ENCODE data around the gene PAQR3. TPM values are rescaled to one million over a fixed set of nuclear protein-coding genes. Genes with fewer than 3 reads are reported as not detected.
"Not testable (repeated sequence)": the region's sequence is repeated elsewhere in the genome, so short reads cannot be mapped to it uniquely, and the experiment has no call there.

Gene PAQR3
- total and polyA plus RNA-seq, 2 donors (not counting 1 experiment from before 2014, with no cell fraction given): 15.5 to 37.6 TPM

GRCh38 chr4:78922207-78922606 is 17.0 kb downstream of the PAQR3 start:
- no peaks in the 10 kb centered on the region for H3K9me3 ChIP-seq (ENCODE audit: control insufficient read depth, insufficient read depth, low read depth, low read length)
- H3K4me1 ChIP-seq (ENCODE audit: control insufficient read depth, extremely low read depth, insufficient read depth, low read length): no peaks in the 10 kb centered on the region
- H3K9ac ChIP-seq (ENCODE audit: insufficient read depth, low read length): no peak overlapping the region
- no peaks in the 10 kb centered on the region for H3K79me2 ChIP-seq (ENCODE audit: control insufficient read depth, insufficient read depth, low read length)
- no peak overlapping the region for H3K4me3 ChIP-seq (replicated peaks in 1 of 4; ENCODE audit: control extremely low read depth in 1 of 4, insufficient read depth in 1 of 4, low read depth in 3 of 4, low read length in 4 of 4)
- no peaks in the 10 kb centered on the region for H3K27me3 ChIP-seq (ENCODE audit: control insufficient read depth, insufficient read depth, low read length)
- peak; percentile 28 to 70 for DNase-seq (ENCODE audit: low read depth in 2 of 2)
- no peaks in the 10 kb centered on the region for H3K36me3 ChIP-seq (ENCODE audit: control insufficient read depth, insufficient read depth, low read length)
- no peaks in the 10 kb centered on the region for H4K20me1 ChIP-seq (ENCODE audit: control insufficient read depth, extremely low read depth, insufficient read depth, low read length)
- no peak for TF ChIP-seq CTCF (conservative IDR thresholded peaks at IDR 0.05 in 1 of 2, IDR thresholded peaks at IDR 0.05 in 1 of 2; ENCODE audit: low read depth in 1 of 2, low read length in 2 of 2)
- TF ChIP-seq EZH2 (IDR thresholded peaks at IDR 0.05; ENCODE audit: low read length, missing control alignments): no peak
- H3K27ac ChIP-seq (ENCODE audit: insufficient read depth, low read length): no peak overlapping the region
- H3K4me2 ChIP-seq (ENCODE audit: extremely low read depth, insufficient read depth, low read length): no peak overlapping the region
- H2AFZ ChIP-seq (ENCODE audit: low read length): no peak overlapping the region

- Histone ChIP-seq H3K79me2 (ENCODE audit: control insufficient read depth, insufficient read depth, low read length) (no peaks in the 10 kb centered on the region), H4K20me1 (ENCODE audit: control insufficient read depth, extremely low read depth, insufficient read depth, low read length) (no peaks in the 10 kb centered on the region)
These were observed 28.6 kb downstream of the PAQR3 start for GRCh38 chr4:78910612-78911011.

GRCh38 chr4:78908974-78909373 is 30.3 kb downstream of the PAQR3 start:
- H3K4me3 ChIP-seq (replicated peaks in 1 of 4; ENCODE audit: control extremely low read depth in 1 of 4, insufficient read depth in 1 of 4, low read depth in 3 of 4, low read length in 4 of 4); H3K27me3 ChIP-seq (ENCODE audit: control insufficient read depth, insufficient read depth, low read length); H2AFZ ChIP-seq (ENCODE audit: low read length); H3K36me3 ChIP-seq (ENCODE audit: control insufficient read depth, insufficient read depth, low read length); H3K27ac ChIP-seq (ENCODE audit: insufficient read depth, low read length); H3K9ac ChIP-seq (ENCODE audit: insufficient read depth, low read length); H3K4me2 ChIP-seq (ENCODE audit: extremely low read depth, insufficient read depth, low read length); DNase-seq (ENCODE audit: low read depth in 2 of 2); H3K4me1 ChIP-seq (ENCODE audit: control insufficient read depth, extremely low read depth, insufficient read depth, low read length); H3K9me3 ChIP-seq (ENCODE audit: control insufficient read depth, insufficient read depth, low read depth, low read length); H4K20me1 ChIP-seq (ENCODE audit: control insufficient read depth, extremely low read depth, insufficient read depth, low read length); H3K79me2 ChIP-seq (ENCODE audit: control insufficient read depth, insufficient read depth, low read length): not testable (repeated sequence)

More at GRCh38 chr4:78910612-78911011, 28.6 kb downstream of the PAQR3 start:
- Histone ChIP-seq H2AFZ (ENCODE audit: low read length) (no peak overlapping the region), H3K9me3 (ENCODE audit: control insufficient read depth, insufficient read depth, low read depth, low read length) (no peaks in the 10 kb centered on the region), H3K4me2 (ENCODE audit: extremely low read depth, insufficient read depth, low read length) (no peak overlapping the region), H3K4me1 (ENCODE audit: control insufficient read depth, extremely low read depth, insufficient read depth, low read length) (no peaks in the 10 kb centered on the region), H3K4me3 (replicated peaks in 1 of 4; ENCODE audit: control extremely low read depth in 1 of 4, insufficient read depth in 1 of 4, low read depth in 3 of 4, low read length in 4 of 4) (no peak overlapping the region), H3K9ac (ENCODE audit: insufficient read depth, low read length) (no peak overlapping the region), H3K27me3 (ENCODE audit: control insufficient read depth, insufficient read depth, low read length) (no peaks in the 10 kb centered on the region), H3K27ac (ENCODE audit: insufficient read depth, low read length) (no peak overlapping the region), H3K36me3 (ENCODE audit: control insufficient read depth, insufficient read depth, low read length) (no peaks in the 10 kb centered on the region)
- no peak for TF ChIP-seq EZH2 (IDR thresholded peaks at IDR 0.05; ENCODE audit: low read length, missing control alignments)
- no peak for TF ChIP-seq CTCF (conservative IDR thresholded peaks at IDR 0.05 in 1 of 2, IDR thresholded peaks at IDR 0.05 in 1 of 2; ENCODE audit: low read depth in 1 of 2, low read length in 2 of 2)
- DNase-seq (ENCODE audit: low read depth in 2 of 2): no peak

Data from fibroblast of lung (primary cell).